Smooth muscle cell (in vitro differentiated cells): Measurements from ENCODE around the gene EIF4E1B. TPM values are rescaled to one million over a fixed set of nuclear protein-coding genes. Genes with fewer than 3 reads are reported as not detected.
"Not testable (repeated sequence)": the region's sequence is repeated elsewhere in the genome, so short reads cannot be mapped to it uniquely, and the experiment has no call there.

Experiments used
- DNase-seq: peaks from one replicate; lab custom pipeline; 2025; ENCODE audit not compliant: unreplicated experiment; lab: John Stamatoyannopoulos, UW
- H2AFZ ChIP-seq: fragments of 200-600 bp; sonication (generic); 2 replicates; pipeline ENCODE4 v1.6.0; 2016; ENCODE audit warnings: antibody characterized with exemption, low read depth, mild to moderate bottlenecking
- H3F3A ChIP-seq: fragments of 200-600 bp; sonication (generic); 2 replicates; pipeline ENCODE4 v1.6.0; 2017; ENCODE audit warnings: antibody characterized with exemption, low read depth
- H3K27ac ChIP-seq: fragments of 200-600 bp; sonication (generic); 2 replicates; pipeline ENCODE4 v1.5.1; 2016; ENCODE audit warnings: low read depth, mild to moderate bottlenecking
- H3K27me3 ChIP-seq: fragments of 200-600 bp; sonication (generic); 2 replicates; pipeline ENCODE4 v1.6.1; 2016; ENCODE audit warnings: low read depth, mild to moderate bottlenecking
- H3K36me3 ChIP-seq: fragments of 200-600 bp; sonication (generic); 2 replicates; pipeline ENCODE4 v1.5.1; 2016; ENCODE audit warnings: low read depth
- H3K4me1 ChIP-seq: fragments of 200-600 bp; sonication (generic); 2 replicates; pipeline ENCODE4 v1.5.1; 2016; ENCODE audit warnings: low read depth
- H3K4me2 ChIP-seq: fragments of 200-600 bp; sonication (generic); 2 replicates; pipeline ENCODE4 v1.6.0; 2016; ENCODE audit warnings: mild to moderate bottlenecking
- H3K4me3 ChIP-seq: fragments of 200-600 bp; sonication (generic); 2 replicates; pipeline ENCODE4 v1.5.1; 2016; ENCODE audit warnings: mild to moderate bottlenecking
- H3K79me2 ChIP-seq: fragments of 200-600 bp; sonication (generic); 2 replicates; pipeline ENCODE4 v1.6.0; 2016; ENCODE audit warnings: low read depth, mild to moderate bottlenecking
- H3K9ac ChIP-seq: fragments of 200-600 bp; sonication (generic); 2 replicates; pipeline ENCODE4 v1.6.0; 2016; ENCODE audit warnings: low read depth
- H3K9me3 ChIP-seq: fragments of 200-600 bp; sonication (generic); replicated peaks from 2 replicates; pipeline ENCODE4 v1.5.1; 2016; ENCODE audit warnings: low read depth
- H4K20me1 ChIP-seq: fragments of 200-600 bp; sonication (generic); 2 replicates; pipeline ENCODE4 v1.6.0; 2016; ENCODE audit warnings: low read depth
- WGBS: methylation state at CpG from one replicate; pipeline ENCODE4 v1.1.7; 2016; ENCODE audit warnings: low lambda C conversion rate; 5-methylcytosine and 5-hydroxymethylcytosine counted together
- polyA plus RNA-seq: library from polyadenylated mRNA; unstranded; fragments of >200 nt; fragmentation: Nextera tagmentation; extraction: Ambion mirVana; gene quantifications from 2 replicates; pipeline ENCODE4 v1.2.1, GENCODE V29; 2016
- total RNA-seq: library from RNA; depleted of rRNA; stranded (reverse); fragments of >200 nt; gene quantifications from 2 replicates; pipeline ENCODE4 v1.2.3, GENCODE V29; 2014
- TF ChIP-seq, protein P1 (sequence below): fragments of 200-600 bp; sonication (generic); IDR thresholded peaks from 2 replicates; pipeline ENCODE4 v1.5.1; 2017; ENCODE audit warnings: borderline replicate concordance, mild to moderate bottlenecking, antibody characterized with exemption; ENCODE audit not compliant: insufficient read depth, poor library complexity, severe bottlenecking

Gene EIF4E1B
- total and polyA plus RNA-seq, 2 experiments from 2014 or later: not detected

DNA sequence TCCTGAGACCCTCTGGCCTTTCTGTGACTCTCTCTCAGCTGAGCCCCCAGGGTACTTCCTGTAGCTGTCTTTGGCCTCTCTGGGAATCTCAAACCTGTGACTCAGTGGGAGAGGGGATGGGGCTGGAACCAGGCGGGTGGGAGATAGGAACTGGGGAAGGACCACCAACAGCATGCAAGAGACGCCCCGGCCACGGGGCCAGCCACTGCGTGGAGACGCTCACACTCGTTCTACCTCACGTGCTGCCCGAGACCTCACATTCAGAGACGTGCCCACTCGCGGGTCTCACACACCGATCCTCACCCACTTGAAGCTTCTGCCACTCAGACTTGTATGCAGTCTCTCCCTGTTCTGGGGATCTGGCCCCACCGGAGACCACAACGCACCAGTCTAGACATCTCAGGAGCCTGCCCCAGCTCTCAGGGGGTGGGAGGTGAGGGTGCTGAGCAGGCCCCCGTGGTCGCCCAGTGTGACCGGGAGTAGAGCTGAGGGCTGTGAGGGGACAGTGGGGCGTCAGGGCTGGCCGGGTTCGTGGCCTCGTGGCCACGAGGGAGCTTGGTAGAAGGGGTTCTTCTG, 34.3 kb upstream of the EIF4E1B start:
- no peaks in the 10 kb centered on the region for H3F3A ChIP-seq
- DNase-seq: no peak
- no peak overlapping the region for H2AFZ ChIP-seq
- no peaks in the 10 kb centered on the region for H4K20me1 ChIP-seq
- WGBS: 96% methylated on average over 23 of the region's 23 CpGs
- no peak overlapping the region for H3K27ac ChIP-seq
- no peaks in the 10 kb centered on the region for H3K9me3 ChIP-seq
- no peaks in the 10 kb centered on the region for H3K36me3 ChIP-seq
- peaks cover 17% of the 10 kb centered on the region for H3K27me3 ChIP-seq
- no peak overlapping the region for H3K9ac ChIP-seq
- TF ChIP-seq, protein P1, sequence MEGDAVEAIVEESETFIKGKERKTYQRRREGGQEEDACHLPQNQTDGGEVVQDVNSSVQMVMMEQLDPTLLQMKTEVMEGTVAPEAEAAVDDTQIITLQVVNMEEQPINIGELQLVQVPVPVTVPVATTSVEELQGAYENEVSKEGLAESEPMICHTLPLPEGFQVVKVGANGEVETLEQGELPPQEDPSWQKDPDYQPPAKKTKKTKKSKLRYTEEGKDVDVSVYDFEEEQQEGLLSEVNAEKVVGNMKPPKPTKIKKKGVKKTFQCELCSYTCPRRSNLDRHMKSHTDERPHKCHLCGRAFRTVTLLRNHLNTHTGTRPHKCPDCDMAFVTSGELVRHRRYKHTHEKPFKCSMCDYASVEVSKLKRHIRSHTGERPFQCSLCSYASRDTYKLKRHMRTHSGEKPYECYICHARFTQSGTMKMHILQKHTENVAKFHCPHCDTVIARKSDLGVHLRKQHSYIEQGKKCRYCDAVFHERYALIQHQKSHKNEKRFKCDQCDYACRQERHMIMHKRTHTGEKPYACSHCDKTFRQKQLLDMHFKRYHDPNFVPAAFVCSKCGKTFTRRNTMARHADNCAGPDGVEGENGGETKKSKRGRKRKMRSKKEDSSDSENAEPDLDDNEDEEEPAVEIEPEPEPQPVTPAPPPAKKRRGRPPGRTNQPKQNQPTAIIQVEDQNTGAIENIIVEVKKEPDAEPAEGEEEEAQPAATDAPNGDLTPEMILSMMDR: no peak
- H3K79me2 ChIP-seq: no peaks in the 10 kb centered on the region
- peak overlapping the region; percentile 42 for H3K4me3 ChIP-seq
- no peaks in the 10 kb centered on the region for H3K4me1 ChIP-seq
- peak overlapping the region; percentile 86 for H3K4me2 ChIP-seq

DNA sequence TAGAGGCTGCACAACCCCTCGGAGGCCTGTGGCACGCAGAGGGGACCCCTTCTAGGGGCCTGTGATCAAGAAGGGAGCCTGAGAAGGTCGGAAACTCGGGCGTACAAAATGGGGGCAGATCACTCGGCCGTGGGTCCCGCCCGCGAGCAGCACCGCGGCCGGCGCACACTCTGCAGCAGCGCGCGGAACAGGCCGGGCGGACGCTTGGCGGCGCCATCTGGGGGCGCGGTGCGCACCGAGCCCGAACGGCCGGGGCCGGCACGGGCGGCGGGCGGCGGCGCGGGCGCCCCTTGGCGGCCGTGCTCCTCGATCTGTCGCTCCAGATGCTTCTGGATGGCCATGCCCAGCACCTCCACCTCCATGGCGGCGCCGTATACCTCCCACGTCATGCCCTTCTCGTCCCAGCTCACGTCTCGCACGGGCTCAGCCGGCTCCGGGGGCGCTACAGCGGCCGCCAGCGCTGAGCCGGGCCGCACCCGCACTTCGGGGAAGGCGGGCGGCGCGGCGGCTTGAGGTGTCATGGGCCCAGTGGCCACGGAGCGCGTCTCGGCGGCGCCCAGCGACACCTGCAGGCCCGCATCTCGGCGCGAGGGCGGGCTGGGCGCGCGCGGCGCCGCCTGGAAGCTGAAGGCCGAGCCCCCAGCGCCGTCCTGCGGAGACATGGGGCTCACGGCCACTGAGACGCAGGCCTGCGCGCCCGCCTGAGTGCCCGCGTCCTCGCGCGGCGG, 33.6 kb upstream of the EIF4E1B start:
- TF ChIP-seq, protein P1: peak; percentile 18
- Histone ChIP-seq H3K4me1 (no peaks in the 10 kb centered on the region), H3K4me2 (peak overlapping the region; percentile 86), H3K27me3 (peaks cover 17% of the 10 kb centered on the region), H2AFZ (no peak overlapping the region), H3K9ac (no peak overlapping the region), H4K20me1 (no peaks in the 10 kb centered on the region), H3K36me3 (no peaks in the 10 kb centered on the region), H3K79me2 (no peaks in the 10 kb centered on the region), H3F3A (no peaks in the 10 kb centered on the region), H3K27ac (no peak overlapping the region), H3K4me3 (peak overlapping the region; percentile 42), H3K9me3 (no peaks in the 10 kb centered on the region)
- no peak for DNase-seq
- 20% methylated on average over 69 of the region's 98 CpGs for WGBS

DNA sequence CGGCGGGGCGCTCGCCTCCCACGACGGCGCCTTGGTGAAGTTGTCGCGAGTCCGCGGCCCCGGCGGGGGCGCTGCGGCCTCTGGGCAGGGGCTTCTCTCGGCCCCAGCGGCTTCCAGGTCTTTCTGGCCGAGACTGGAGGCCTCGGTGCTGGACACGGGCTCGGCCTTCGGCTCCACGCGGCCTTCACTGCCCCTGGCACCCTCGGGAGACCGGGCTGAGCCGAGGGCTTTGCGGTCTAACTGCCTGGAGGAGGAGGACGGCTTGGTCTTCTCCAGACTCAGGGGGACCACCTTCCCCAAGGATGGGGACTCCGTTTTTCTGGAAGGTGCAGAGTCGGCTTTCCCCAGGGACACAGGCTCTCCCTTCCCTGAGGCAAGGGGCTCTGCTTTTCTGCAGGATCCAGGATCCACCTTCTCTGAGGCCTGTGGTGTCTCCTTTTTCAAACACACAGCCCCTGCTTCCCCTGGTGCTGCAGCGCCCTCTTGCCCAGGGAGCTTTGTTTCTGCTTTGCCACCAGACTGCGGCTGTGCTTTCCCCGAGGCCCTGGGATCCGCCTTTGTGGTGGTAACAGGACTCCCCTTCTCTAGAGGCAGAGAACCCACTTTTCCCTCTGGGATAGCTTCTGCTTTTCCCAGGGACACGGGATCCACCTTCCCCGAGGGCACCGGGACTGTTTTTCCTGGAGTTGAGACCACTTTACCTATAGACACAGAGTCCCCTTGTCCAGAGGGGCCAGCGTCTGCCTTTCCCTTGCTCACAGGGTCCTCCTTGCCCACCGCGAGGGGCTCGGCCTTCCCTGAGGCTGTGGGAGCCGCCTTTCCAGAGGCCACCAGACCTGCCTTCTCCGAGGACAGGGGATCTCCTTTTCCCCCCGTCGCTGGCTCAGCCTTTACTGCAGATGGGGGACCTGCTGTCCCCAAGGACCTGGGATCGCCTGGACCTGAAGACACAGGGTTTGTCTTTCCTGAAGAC, 32.8 kb upstream of the EIF4E1B start:
- Histone ChIP-seq H4K20me1 (no peaks in the 10 kb centered on the region), H3K4me1 (no peaks in the 10 kb centered on the region), H3K9me3 (no peaks in the 10 kb centered on the region), H3K27ac (no peak overlapping the region), H3K36me3 (no peaks in the 10 kb centered on the region), H3F3A (no peaks in the 10 kb centered on the region), H3K9ac (no peak overlapping the region), H3K4me2 (peak overlapping the region; percentile 86), H3K79me2 (no peaks in the 10 kb centered on the region), H3K27me3 (peaks cover 17% of the 10 kb centered on the region), H2AFZ (no peak overlapping the region), H3K4me3 (peak overlapping the region; percentile 42)
- DNase-seq: no peak
- 83% methylated on average over 36 of the region's 47 CpGs for WGBS
- TF ChIP-seq, protein P1: no peak

DNA sequence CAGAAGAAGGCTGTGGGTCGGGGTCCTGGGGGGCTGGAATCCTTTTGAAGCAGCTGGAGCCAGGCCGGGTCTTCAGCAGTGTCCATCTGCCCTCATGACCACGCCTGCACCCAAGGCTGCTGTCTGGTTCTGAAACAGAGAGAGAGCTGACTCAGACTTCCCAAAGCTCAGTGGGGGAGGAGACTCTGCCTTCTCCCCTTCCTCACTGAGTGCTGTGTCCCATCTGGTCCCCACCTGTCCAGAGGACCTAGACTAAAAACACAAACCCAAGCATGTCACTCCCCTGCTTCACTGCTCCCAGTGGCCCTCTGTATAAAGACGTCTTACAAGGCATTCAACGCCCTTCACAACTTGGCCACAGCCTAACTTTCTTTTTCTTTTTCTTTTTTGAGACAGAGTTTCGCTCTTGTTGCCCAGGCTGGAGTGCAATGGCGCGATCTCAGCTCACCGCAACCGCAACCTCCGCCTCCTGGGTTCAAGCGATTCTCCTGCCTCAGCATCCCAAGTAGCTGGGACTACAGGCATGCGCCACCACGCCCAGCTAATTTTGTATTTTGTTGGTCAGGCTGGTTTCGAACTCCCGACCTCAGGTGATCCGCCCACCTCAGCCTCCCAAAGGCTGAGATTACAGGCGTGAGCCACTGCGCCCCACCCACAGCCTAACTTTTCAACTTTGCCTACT, 30.6 kb upstream of the EIF4E1B start:
- H3K27ac ChIP-seq, H2AFZ ChIP-seq, H3K9me3 ChIP-seq, H3K79me2 ChIP-seq, H3K4me2 ChIP-seq, H3F3A ChIP-seq, H3K4me3 ChIP-seq, H4K20me1 ChIP-seq, H3K4me1 ChIP-seq, H3K9ac ChIP-seq, DNase-seq, H3K36me3 ChIP-seq: not testable (repeated sequence)
- H3K27me3 ChIP-seq: peaks cover 17% of the 10 kb centered on the region
- 89% methylated on average over 19 of the region's 19 CpGs for WGBS
